ENCODE data around the gene FBXL13.
"Not testable (repeated sequence)": the region's sequence is repeated elsewhere in the genome, so short reads cannot be mapped to it uniquely, and the experiment has no call there.

The FBXL13 gene

DNA sequence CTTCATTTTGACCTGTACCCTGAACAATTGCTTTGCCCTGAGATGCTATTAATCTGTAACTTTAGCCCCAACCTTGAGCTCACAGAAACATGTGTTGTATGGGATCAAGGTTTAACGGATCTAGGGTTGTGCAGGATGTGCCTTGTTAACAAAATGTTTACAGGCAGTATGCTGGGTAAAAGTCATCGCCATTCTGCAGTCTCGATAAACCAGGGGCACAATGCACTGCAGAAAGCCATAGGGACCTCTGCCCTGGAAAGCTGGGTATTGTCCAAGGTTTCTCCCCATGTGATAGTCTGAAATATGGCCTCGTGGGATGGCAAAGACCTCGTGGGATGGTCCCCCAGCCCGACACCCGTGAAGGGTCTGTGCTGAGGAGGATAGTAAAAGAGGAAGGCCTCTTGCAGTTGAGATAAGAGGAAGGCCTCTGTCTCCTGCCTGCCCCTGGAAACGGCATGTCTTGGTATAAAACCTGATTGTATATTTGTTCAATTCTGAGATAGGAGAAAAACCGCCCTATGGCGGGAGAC, 236.0 kb downstream of the FBXL13 start:
- not testable (repeated sequence) for H3K4me1 Mint-ChIP-seq, ATAC-seq
- peaks cover 34% of the 10 kb centered on the region for H3K36me3 Mint-ChIP-seq

DNA sequence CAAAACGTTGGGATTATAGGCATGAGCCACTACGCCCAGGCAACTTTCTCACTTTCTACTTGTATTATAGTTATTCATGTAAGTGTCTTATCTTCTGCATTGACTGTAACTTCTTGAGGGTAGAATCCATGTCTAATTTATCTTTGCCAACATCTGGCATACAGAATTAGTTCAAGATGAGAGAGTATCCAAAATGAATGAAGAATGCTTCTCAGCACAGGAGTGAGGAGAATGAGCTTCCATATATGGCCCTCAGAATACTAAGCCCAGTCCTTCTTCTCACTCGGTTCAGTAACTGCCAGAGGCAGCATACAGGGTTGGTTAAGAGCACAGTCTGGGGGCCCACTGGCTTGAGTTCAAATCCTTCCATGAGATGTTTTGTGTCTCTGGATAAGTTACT, 236.8 kb downstream of the FBXL13 start:
- no peaks in the 10 kb centered on the region for H3K9me3 Mint-ChIP-seq
- no peak for ATAC-seq
- peaks cover 32% of the 10 kb centered on the region for H3K36me3 Mint-ChIP-seq
- H3K27ac Mint-ChIP-seq, result no peak overlapping the region
- no peaks in the 10 kb centered on the region for H3K27me3 Mint-ChIP-seq
- H3K4me1 Mint-ChIP-seq, result no peaks in the 10 kb centered on the region
- H3K4me3 Mint-ChIP-seq, result no peak overlapping the region

More for the DNA sequence above, 236.0 kb downstream of the FBXL13 start:
- H3K27me3 Mint-ChIP-seq, H3K9me3 Mint-ChIP-seq, H3K4me3 Mint-ChIP-seq, H3K27ac Mint-ChIP-seq: not testable (repeated sequence)

DNA sequence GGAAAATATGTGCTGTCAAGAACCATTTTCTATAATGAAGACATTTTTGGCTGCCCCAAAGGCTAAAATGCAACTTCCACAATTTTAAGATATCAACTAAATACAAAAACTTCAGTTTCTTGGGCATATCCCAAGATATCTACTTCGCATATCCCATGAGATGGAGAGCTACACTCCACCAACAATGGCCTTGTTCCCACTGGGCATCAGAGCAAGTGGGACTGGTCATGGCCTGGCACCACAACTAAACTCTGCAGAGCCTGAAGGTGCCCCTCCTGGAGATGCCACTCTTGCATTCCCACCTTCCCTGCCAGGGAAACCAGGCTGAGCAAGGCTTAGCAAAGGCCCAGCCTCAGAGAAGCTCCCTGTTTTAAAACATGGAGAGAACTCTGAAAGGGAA, 237.6 kb downstream of the FBXL13 start:
- Mint-ChIP-seq H3K4me1 (no peaks in the 10 kb centered on the region), H3K36me3 (peaks cover 26% of the 10 kb centered on the region), H3K4me3 (no peak overlapping the region), H3K27me3 (no peaks in the 10 kb centered on the region), H3K27ac (no peak overlapping the region), H3K9me3 (no peaks in the 10 kb centered on the region)
- ATAC-seq, result no peak

DNA sequence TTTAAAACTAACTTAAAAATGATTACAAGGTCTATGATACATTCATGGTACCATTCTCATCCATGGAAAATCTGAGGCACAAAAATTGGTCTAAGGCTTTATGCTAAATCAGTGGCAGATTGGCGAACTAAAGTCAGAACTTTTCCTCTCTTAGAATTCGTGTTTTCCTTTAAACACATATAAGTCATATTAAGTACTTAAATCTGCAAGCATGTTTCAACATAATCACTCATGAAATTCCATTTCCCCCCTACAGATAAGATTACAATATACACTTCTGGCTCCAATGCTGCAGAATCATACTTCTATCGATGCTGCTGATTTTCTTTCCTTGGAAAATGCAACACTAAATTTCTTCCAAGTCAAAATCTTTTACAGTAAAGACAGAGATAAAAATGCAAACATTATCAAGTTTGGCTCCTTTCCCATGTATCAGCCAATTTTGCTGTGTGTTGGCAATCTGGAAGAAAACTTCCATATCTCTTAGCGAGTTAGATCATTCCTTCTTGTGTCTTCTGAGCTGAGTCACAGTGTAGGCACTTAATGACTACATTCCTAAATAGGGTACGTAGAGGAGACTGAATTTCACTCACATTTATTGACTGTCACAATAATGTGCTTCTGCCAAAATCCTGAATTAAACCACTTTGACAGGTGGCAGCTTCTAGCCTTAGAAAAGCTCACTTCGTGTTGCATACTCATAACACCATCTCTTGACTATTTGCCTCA, 238.2 kb downstream of the FBXL13 start:
- Mint-ChIP-seq H3K4me3 (no peak overlapping the region), H3K36me3 (peaks cover 31% of the 10 kb centered on the region), H3K27ac (no peak overlapping the region), H3K4me1 (no peaks in the 10 kb centered on the region), H3K27me3 (no peaks in the 10 kb centered on the region), H3K9me3 (no peaks in the 10 kb centered on the region)
- no peak for ATAC-seq

DNA sequence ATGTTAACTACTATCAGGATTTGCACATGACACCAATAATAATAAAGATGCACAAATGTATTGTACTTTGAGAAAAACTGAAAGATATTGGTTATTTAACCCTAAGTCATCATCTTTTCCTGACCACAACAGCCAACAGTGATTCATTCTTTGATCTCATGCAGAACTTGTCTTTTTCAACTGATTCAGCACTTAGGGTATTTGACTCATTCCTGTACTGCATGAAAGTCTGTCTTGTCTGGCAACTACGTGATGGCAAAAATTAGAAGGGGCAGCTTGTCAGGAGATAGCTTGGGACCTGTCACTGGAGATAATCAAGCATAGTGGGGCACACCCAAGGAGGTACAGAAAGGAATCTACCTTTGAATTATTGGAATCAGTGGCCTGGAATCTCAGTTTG, 239.6 kb downstream of the FBXL13 start:
- ATAC-seq, result peak; percentile 61
- Mint-ChIP-seq H3K27me3 (no peaks in the 10 kb centered on the region), H3K9me3 (no peaks in the 10 kb centered on the region), H3K27ac (no peak overlapping the region), H3K4me1 (no peaks in the 10 kb centered on the region), H3K36me3 (peaks cover 41% of the 10 kb centered on the region), H3K4me3 (no peak overlapping the region)

DNA sequence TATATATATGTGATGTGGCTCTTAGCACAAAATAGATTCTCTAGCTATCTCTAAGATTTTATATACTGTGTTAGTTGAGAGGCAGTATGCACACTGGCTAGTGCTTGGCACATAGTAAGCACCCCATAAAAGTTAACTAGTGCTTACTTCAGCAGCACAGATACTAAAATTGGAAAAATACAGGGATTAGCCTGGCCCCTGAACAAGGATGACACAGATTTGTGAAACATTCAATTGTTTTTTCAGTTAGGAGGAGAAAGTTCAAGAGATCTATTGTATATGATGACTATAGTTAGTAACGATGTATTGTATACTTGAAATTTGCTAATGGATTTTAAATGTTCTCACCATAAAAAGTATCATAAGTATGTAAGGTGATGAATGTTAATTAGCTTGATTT, 240.1 kb downstream of the FBXL13 start:
- Mint-ChIP-seq H3K27me3 (no peaks in the 10 kb centered on the region), H3K9me3 (no peaks in the 10 kb centered on the region), H3K36me3 (peaks cover 46% of the 10 kb centered on the region), H3K4me1 (no peaks in the 10 kb centered on the region), H3K4me3 (no peak overlapping the region), H3K27ac (no peak overlapping the region)
- ATAC-seq, result no peak

DNA sequence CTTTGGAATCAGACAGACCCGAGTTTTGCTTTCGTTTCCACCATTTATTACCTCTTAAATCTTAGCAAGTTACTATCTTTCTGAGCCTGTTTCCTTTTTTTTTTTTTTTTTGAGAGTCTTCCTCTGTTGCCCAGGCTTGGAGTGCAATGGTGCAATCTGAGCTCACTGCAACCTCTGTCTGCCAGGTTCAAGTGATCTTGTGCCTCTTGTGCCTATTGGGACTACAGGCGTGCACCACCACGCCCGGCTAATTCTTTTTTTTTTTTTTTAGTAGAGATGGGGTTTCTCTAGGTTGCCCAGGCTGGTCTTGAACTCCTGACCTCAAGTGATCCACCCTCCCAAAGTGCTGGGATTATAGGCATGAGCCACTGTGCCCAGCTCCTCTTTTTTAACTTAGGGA, 241.3 kb downstream of the FBXL13 start:
- no peaks in the 10 kb centered on the region for H3K9me3 Mint-ChIP-seq
- no peak overlapping the region for H3K4me3 Mint-ChIP-seq
- ATAC-seq, result no peak
- no peaks in the 10 kb centered on the region for H3K27me3 Mint-ChIP-seq
- H3K27ac Mint-ChIP-seq, result no peak overlapping the region
- H3K4me1 Mint-ChIP-seq, result no peaks in the 10 kb centered on the region
- peaks cover 46% of the 10 kb centered on the region for H3K36me3 Mint-ChIP-seq

DNA sequence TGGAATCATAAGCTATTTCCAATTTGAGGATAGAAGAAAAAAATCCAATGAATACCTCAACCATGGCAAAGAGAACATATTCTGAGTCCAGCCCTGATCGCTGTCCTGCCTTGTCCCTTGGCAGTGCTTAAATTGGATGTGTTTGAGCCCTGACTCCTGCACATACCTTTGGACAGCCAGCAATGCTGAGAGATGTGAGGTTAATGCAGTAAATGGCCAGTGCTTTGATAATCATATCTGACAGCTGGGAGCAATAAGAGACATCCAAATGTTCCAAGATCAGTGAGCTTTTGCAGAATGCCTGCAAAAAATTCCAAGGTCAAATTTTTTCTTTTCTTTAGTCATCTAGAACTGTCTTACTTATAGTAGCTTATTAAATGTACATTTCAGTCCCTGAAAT, 241.9 kb downstream of the FBXL13 start:
- ATAC-seq, result no peak
- Mint-ChIP-seq H3K36me3 (peaks cover 49% of the 10 kb centered on the region), H3K4me1 (no peaks in the 10 kb centered on the region), H3K4me3 (no peak overlapping the region), H3K9me3 (no peaks in the 10 kb centered on the region), H3K27me3 (no peaks in the 10 kb centered on the region), H3K27ac (no peak overlapping the region)

DNA sequence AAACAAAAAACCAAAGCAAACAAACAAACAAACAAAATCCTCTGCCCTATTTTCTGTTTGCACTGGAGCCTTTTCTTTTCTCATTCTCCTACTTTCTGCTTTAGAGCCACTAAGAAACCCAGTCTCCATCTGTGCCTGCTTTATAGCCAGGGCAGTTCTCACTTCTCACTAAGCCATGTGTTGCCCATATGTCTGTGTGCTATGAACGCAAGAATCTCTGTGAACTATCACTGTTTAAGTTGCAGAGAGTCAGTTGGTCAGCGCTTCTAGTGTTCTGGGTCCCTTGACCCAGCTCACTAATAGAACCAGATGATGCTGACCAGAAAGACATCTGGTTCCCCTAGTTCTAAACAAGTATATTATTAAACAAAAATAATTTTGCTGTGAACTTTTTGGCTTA, 244.4 kb downstream of the FBXL13 start:
- Mint-ChIP-seq H3K9me3 (no peaks in the 10 kb centered on the region), H3K36me3 (peaks cover 42% of the 10 kb centered on the region), H3K4me1 (no peaks in the 10 kb centered on the region), H3K4me3 (no peak overlapping the region), H3K27me3 (no peaks in the 10 kb centered on the region), H3K27ac (no peak overlapping the region)
- no peak for ATAC-seq

DNA sequence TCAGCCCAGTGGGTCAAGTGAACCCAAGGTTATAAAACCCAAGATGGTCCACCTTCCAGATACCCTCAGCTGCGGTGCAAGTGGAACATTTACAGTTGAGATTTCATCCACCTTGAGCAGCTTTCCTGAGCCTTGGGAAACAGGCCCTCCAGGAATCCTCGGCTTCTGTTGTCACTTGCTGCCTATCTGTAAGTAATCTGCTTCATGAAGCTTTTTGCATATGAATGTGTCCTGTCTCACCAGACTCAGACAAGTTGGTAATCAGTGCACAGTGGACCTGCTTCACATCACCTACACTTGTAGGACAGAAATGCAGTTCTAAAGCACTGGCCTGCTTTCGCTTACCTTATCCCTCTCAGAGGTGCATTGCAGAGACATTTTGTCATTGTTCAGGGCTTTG, 245.5 kb downstream of the FBXL13 start:
- ATAC-seq, result no peak
- Mint-ChIP-seq H3K4me1 (no peaks in the 10 kb centered on the region), H3K36me3 (peaks cover 42% of the 10 kb centered on the region), H3K9me3 (no peaks in the 10 kb centered on the region), H3K27ac (no peak overlapping the region), H3K4me3 (no peak overlapping the region), H3K27me3 (no peaks in the 10 kb centered on the region)

DNA sequence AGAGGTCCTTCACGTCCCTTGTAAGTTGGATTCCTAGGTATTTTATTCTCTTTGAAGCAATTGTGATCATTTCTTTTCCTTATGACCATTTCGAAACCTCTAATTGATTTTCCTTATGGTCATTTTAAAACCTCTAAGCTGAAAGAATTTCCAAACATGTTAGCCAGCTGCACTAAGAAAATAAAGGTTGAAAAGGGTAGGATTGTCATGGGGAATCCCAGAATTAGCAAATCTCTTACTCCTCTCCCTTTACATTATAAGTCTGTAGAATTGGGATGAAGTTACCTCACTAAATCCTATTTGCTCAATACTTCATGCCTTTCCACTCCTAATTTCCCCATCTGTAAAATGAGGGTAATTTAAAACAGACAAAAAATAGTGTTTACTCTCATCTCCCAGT, 246.3 kb downstream of the FBXL13 start:
- H3K4me3 Mint-ChIP-seq, result no peak overlapping the region

DNA sequence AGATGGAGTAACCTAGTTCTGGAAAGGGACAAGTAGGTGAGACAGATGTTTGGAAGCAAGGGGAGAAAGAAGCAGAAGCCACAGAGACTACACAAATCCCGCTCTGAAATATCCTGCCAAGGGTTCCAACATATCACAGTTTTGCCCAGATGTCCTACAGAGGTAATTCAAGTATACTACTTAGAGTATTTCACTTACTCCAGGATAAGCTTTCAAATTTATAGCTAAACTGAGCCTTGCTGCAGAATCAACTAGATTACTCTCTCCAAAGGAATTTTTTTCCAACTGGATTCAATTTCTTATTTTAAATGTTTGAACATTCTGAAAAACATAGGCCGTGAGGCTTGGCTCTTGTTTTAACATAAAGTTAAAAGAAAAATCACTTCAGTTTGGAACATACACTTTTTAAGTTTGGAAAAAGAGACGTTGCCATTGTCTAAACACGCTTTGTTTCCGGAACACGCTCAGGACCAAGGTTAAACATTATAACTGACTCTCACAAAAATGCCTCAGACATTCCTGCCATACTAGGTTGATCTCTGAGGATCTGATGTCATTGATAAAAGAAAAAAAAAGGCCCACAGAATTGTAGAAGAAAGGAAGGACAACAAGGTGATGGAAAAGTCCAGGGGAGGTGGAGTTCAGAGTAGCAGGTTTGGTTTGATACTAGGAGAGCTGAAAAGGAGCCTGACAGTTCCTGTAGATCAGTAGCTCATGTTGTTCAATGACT, 251.0 kb downstream of the FBXL13 start:
- no peaks in the 10 kb centered on the region for H3K9me3 Mint-ChIP-seq
- H3K4me3 Mint-ChIP-seq, result no peak overlapping the region
- no peaks in the 10 kb centered on the region for H3K4me1 Mint-ChIP-seq
- H3K27ac Mint-ChIP-seq, result no peak overlapping the region
- ATAC-seq, result no peak
- H3K27me3 Mint-ChIP-seq, result no peaks in the 10 kb centered on the region
- H3K36me3 Mint-ChIP-seq, result peaks cover 31% of the 10 kb centered on the region

More for the DNA sequence above, 246.3 kb downstream of the FBXL13 start:
- Mint-ChIP-seq H3K9me3 (no peaks in the 10 kb centered on the region), H3K4me1 (no peaks in the 10 kb centered on the region), H3K36me3 (peaks cover 42% of the 10 kb centered on the region), H3K27ac (no peak overlapping the region), H3K27me3 (no peaks in the 10 kb centered on the region)
- no peak for ATAC-seq

DNA sequence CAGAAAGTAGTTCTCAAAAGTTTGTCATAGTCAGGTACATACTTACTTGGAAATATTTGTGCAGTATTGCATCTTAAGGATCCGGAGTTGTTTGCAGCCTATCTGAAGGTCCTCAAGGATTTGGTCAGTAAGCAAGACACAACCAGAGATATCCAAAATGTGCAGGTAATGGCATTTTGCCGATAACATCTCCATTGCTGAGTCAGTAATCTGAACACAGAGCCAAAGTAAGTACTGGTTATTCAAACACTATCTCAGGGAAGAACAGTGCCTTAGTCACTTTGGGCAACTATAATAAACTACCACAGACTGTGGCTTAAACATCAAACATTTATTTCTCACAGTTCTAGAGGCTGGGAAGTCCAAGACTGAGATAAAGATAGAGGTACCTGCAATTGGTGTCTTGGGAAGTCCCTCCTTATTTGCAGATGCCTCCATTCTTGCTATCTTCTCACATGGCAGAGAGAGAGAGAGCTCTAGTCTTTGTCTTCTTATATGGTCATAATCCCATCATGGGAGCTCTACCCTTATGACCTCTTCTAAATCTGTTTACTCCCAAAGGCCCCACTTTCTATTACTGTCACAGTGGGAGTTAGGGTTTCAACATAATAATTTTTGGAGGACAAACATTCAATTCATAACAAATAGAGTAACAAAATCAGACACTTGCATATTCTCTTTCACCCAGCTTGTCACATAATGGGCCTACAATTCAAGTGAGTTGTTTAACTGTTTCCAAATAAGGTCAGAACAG, 252.4 kb downstream of the FBXL13 start:
- Mint-ChIP-seq H3K36me3 (peaks cover 25% of the 10 kb centered on the region), H3K4me1 (no peaks in the 10 kb centered on the region), H3K9me3 (no peaks in the 10 kb centered on the region), H3K4me3 (no peak overlapping the region), H3K27me3 (no peaks in the 10 kb centered on the region), H3K27ac (no peak overlapping the region)
- no peak for ATAC-seq

DNA sequence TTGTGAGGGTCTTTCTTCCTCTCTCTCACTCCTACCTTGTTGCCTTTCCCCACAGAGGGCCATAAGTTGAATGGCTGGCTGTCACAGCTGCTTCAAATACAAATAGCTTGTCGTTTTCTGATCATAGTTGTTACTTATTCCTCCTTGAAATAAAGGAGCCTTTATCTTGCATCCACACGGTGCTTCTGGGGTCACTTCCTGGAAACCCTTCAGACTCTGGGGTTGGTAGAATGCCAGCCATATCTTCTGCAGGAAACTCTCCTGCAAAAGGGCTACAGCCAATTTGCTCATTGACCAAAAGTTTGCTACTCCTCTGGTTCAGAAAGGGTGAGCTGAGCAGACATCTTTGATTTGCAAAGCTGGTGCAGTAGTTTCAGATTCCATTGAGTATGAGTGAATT, 255.4 kb downstream of the FBXL13 start:
- no peaks in the 10 kb centered on the region for H3K4me1 Mint-ChIP-seq
- no peaks in the 10 kb centered on the region for H3K9me3 Mint-ChIP-seq
- no peak overlapping the region for H3K4me3 Mint-ChIP-seq
- H3K27ac Mint-ChIP-seq, result no peak overlapping the region
- H3K27me3 Mint-ChIP-seq, result no peaks in the 10 kb centered on the region
- H3K36me3 Mint-ChIP-seq, result peaks cover 28% of the 10 kb centered on the region
- no peak for ATAC-seq
